Measurements from ENCODE around the gene LNX2. TPM values are rescaled to one million over a fixed set of nuclear protein-coding genes. Genes with fewer than 3 reads are reported as not detected.

Gene LNX2
- total and polyA plus RNA-seq, 7 donors: 2.3 to 10.0 (median 6.2) TPM

DNA sequence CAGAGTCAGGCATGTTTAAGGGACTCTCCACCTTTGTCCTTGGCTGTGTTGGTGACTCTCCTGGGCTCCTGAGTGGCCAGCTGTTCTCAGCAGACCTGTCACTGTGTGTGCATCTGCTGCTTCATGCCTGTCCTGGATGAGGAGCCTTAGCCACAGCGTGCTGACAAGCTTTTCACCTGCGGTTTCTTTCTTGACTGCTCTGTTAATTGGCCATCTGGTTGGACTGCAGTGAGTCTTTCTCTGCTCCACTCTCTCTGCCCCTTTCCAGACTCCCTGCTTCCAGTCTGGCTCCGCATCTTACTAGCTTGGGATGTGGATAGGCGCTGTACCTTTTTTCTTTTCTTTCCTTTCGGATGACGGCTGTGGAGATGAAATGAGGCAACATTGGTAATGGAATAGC is 40.2 kb upstream of the LNX2 start:
- H3K4me1 ChIP-seq: no peaks in the 10 kb centered on the region
- 90 to 95% (median 95%) methylated on average over 6 of the region's 6 CpGs for WGBS, 3 donors
- H3K27ac ChIP-seq: no peak overlapping the region
- no peaks in the 10 kb centered on the region for H3K9me3 ChIP-seq
- intact Hi-C loops (cut with DNase I): loop anchor here in 1 of 2 donors (5.0 kb wide), 1 partner anchor 122 kb away; no protein-coding TSS in a partner anchor
- no peak for DNase-seq
- peaks cover 0 to under 1% of the 10 kb centered on the region in 2 donors for H3K36me3 ChIP-seq (ENCODE audit: insufficient read depth in 1 of 2, low read depth in 1 of 2)
- no peaks in the 10 kb centered on the region for H3K27me3 ChIP-seq (ENCODE audit: insufficient read depth in 3 of 3, low read length in 2 of 3)
- TF ChIP-seq, protein P1, sequence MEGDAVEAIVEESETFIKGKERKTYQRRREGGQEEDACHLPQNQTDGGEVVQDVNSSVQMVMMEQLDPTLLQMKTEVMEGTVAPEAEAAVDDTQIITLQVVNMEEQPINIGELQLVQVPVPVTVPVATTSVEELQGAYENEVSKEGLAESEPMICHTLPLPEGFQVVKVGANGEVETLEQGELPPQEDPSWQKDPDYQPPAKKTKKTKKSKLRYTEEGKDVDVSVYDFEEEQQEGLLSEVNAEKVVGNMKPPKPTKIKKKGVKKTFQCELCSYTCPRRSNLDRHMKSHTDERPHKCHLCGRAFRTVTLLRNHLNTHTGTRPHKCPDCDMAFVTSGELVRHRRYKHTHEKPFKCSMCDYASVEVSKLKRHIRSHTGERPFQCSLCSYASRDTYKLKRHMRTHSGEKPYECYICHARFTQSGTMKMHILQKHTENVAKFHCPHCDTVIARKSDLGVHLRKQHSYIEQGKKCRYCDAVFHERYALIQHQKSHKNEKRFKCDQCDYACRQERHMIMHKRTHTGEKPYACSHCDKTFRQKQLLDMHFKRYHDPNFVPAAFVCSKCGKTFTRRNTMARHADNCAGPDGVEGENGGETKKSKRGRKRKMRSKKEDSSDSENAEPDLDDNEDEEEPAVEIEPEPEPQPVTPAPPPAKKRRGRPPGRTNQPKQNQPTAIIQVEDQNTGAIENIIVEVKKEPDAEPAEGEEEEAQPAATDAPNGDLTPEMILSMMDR (IDR thresholded peaks at IDR 0.05): no peak
- no peak overlapping the region for H3K4me3 ChIP-seq
- ATAC-seq: no peak

DNA sequence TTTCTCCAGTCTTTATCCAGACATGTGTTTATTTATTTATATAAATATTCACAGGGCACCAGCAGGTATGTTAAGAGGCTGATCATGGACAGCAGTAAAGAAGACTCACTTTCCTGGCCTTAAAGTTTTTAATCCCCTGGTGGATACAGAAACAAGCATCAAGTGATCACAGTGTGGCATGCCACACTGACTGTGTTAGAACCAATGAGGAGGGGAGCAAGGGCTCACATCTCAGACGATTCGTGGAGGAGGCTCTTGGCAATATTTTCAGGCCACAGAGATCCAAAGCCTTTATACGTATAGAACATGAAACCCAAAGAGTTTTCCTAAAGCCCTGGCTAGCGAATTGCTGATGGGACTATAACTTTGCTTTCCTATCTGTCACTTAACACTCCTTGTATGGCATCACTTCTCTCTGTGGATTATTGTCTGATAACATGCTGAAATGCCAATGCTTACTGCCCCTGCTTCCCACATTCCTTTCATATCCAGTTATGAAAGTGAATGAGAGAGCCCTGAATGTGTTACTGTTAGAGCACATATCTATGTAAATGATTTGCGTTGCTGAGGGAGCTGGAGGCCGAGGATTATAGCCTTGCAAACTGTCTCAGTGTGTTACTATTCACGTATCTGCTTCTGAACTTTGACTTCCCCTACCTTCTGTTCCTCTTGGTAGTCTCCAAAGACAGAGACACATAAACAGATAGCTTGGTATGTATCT is 39.0 kb upstream of the LNX2 start:
- H3K27ac ChIP-seq: no peak overlapping the region
- H3K27me3 ChIP-seq (ENCODE audit: insufficient read depth in 3 of 3, low read length in 2 of 3): no peaks in the 10 kb centered on the region
- ATAC-seq: no peak
- no peaks in the 10 kb centered on the region for H3K36me3 ChIP-seq (ENCODE audit: insufficient read depth in 1 of 2, low read depth in 1 of 2)
- TF ChIP-seq, protein P1 (IDR thresholded peaks at IDR 0.05): no peak
- WGBS, 3 donors: 75 to 87% (median 82%) methylated on average over 7 of the region's 7 CpGs
- DNase-seq: no peak
- intact Hi-C loops (cut with DNase I): no loop called here
- no peaks in the 10 kb centered on the region for H3K9me3 ChIP-seq
- H3K4me1 ChIP-seq: no peaks in the 10 kb centered on the region
- H3K4me3 ChIP-seq: no peak overlapping the region

GRCh38 chr13:27658546-27658945 is 38.2 kb upstream of the LNX2 start:
- Histone ChIP-seq H3K4me1 (no peaks in the 10 kb centered on the region), H3K27ac (no peak overlapping the region), H3K4me3 (no peak overlapping the region), H3K27me3 (ENCODE audit: insufficient read depth in 3 of 3, low read length in 2 of 3) (no peaks in the 10 kb centered on the region), H3K36me3 (ENCODE audit: insufficient read depth in 1 of 2, low read depth in 1 of 2) (no peaks in the 10 kb centered on the region), H3K9me3 (no peaks in the 10 kb centered on the region)
- DNase-seq (no peak), ATAC-seq (no peak)
- TF ChIP-seq, protein P1 (IDR thresholded peaks at IDR 0.05): no peak
- intact Hi-C loops (cut with DNase I): no loop called here

DNA sequence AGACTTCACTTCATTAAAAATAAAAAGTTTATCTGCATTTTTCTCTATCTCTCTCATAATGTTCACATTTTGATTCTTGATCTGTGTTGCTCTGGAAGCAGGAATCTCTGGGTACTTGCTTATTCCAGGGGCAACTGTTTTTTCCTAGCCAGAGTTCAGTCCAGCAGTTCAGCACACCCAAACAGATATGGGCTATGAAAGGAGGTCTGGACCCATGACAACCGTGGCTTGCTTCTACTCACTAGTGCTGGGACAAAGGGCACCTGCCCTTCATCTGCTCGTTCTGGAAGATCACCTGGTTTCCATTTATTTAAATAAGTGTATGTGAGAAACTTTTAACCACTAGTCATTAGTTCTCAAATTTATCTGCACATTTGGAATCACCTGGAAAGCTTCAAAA is 37.4 kb upstream of the LNX2 start:
- WGBS, 3 donors: 78 to 88% (median 79%) methylated on average over 2 of the region's 2 CpGs
- no peak for ATAC-seq
- intact Hi-C loops (cut with DNase I): no loop called here

More for the DNA sequence above, 37.4 kb upstream of the LNX2 start:
- Histone ChIP-seq H3K9me3 (no peaks in the 10 kb centered on the region), H3K4me3 (no peak overlapping the region), H3K27me3 (ENCODE audit: insufficient read depth in 3 of 3, low read length in 2 of 3) (no peaks in the 10 kb centered on the region), H3K4me1 (no peaks in the 10 kb centered on the region), H3K27ac (no peak overlapping the region), H3K36me3 (ENCODE audit: insufficient read depth in 1 of 2, low read depth in 1 of 2) (peaks cover 0 to 2% of the 10 kb centered on the region in 2 donors)
- TF ChIP-seq, protein P1 (IDR thresholded peaks at IDR 0.05): no peak
- no peak for DNase-seq
